Muscle layer of duodenum (tissue), 2 donors: ENCODE data around the gene CCHCR1.
"Not testable (repeated sequence)": the region's sequence is repeated elsewhere in the genome, so short reads cannot be mapped to it uniquely, and the experiment has no call there.

Experiments
- H3K27ac ChIP-seq: one replicate; pipeline ENCODE4 v1.7.0; 2013; ENCODE audit warnings: mild to moderate bottlenecking, low read length
- H3K27me3 ChIP-seq: one replicate; pipeline ENCODE4 v1.7.0; 2013; ENCODE audit warnings: low read depth, mild to moderate bottlenecking, control low read depth, low read length
- H3K36me3 ChIP-seq, 2 donors: one replicate each; pipeline ENCODE4 v1.7.0; 2013; ENCODE audit warnings: low read length in 2 of 2, control low read depth in 1 of 2, mild to moderate bottlenecking in 1 of 2; ENCODE audit not compliant: insufficient read depth in 2 of 2, control insufficient read depth in 1 of 2
- H3K4me1 ChIP-seq, 2 donors: one replicate each; pipeline ENCODE4 v1.7.0; 2013; ENCODE audit warnings: low read length in 2 of 2, mild to moderate bottlenecking in 2 of 2, control low read depth in 1 of 2, moderate library complexity in 1 of 2; ENCODE audit not compliant: insufficient read depth in 2 of 2, control insufficient read depth in 1 of 2
- H3K4me3 ChIP-seq, 2 donors: one replicate each; pipeline ENCODE4 v1.7.0; 2013; ENCODE audit warnings: low read length in 2 of 2, low read depth in 1 of 2, mild to moderate bottlenecking in 1 of 2
- H3K9me3 ChIP-seq, 2 donors: one replicate each; pipeline ENCODE4 v1.7.0; 2013; ENCODE audit warnings: low read length in 2 of 2, control low read depth in 1 of 2, mild to moderate bottlenecking in 1 of 2; ENCODE audit not compliant: control insufficient read depth in 1 of 2
- donor health status: healthy.

The CCHCR1 gene

DNA sequence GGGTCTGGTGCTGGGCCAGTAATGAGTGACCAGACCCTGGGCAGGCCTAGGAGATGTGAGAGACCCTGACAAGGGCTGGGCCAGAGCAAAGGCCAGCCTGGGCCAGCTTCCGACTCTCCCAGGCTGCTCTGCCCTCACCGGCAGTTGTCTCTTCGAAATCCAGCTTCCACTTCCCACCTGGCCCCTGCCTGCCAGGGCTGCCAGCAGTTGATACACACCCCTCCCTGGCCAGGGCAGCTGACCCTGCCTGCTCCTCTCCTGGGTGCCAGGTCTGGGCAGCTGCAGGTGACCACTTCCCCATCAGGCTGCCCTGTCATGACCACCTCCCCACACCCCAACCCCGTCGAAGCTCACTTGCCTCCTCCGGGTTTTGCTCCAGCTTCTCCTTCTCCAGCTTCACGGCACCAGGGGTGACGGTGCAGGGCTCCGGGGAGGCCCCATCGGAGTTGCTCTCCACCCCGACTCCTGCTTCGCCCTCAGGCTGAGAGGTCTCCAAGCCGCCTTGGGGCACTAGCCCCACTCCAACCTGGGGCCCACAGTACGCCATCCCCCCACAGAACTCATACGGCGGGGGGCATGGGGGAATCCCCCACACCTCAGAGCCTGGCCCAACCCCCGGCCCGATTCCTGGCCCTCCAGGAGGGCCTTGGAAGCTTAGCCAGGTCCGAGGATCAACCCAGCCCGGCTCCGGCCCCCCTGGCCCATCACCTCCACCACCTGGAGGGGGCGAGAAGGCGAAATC lies 12.4 kb upstream of the CCHCR1 start:
- H3K36me3 ChIP-seq, H3K4me3 ChIP-seq, H3K4me1 ChIP-seq, H3K27me3 ChIP-seq, H3K9me3 ChIP-seq, H3K27ac ChIP-seq: not testable (repeated sequence)

DNA sequence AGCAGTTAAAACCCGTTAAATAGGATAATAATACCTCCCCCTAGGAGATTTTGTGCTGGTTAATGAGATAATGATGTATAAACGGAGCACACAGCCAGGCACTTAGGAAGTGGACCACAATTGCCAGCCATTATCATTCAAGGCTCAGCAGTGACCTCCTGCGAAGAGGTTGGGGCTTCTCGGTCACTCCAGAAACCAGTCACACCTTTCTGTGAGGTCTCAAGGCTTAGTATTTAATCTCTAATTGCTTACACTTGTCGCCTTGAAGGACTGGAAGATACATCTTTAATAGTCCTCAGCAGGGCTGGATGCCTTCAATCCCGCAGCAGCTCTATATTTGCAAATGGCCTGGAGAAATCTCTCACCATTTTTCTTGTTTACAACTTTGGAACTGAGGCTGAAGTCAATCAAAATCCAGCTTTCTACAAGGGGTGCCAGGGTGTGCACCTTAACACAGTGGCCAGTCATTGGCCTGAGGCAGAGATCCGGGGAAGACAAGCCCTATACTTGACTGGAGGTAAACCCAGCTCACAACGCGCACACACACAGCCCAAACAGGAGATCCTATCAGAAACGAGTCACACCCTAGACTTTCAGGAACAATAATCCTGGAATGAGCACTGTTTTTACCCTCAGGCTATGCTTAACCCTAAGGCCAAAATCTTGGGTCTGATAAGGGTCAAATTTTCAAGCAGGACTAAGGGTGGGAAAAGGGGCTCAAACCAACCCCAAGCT lies 11.7 kb upstream of the CCHCR1 start:
- Histone ChIP-seq H3K4me3 (no peak overlapping the region), H3K9me3 (no peaks in the 10 kb centered on the region), H3K36me3 (no peaks in the 10 kb centered on the region), H3K27ac (no peak overlapping the region), H3K27me3 (no peaks in the 10 kb centered on the region), H3K4me1 (no peaks in the 10 kb centered on the region)

DNA sequence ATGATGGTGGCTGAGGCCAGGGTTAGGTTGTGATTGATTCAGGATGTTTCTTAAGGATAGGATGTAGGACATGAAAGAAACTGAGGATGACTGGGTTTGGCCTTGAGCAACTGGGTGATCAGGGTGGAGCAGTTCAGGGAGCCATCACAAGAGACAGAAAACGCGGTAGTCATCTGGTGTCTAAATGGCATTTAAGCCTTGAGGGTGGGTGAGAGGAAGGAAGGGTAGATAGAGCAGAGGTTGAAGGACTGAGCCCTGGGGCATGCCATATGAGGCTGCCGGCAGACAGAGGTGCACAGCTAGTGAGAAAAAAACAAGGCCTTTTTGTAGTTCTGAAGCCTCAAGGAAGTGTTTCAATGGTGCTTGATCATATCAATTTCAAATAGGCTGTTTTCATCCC lies 11.0 kb upstream of the CCHCR1 start:
- H3K27ac ChIP-seq = no peak overlapping the region
- no peaks in the 10 kb centered on the region for H3K9me3 ChIP-seq
- no peaks in the 10 kb centered on the region for H3K36me3 ChIP-seq

DNA sequence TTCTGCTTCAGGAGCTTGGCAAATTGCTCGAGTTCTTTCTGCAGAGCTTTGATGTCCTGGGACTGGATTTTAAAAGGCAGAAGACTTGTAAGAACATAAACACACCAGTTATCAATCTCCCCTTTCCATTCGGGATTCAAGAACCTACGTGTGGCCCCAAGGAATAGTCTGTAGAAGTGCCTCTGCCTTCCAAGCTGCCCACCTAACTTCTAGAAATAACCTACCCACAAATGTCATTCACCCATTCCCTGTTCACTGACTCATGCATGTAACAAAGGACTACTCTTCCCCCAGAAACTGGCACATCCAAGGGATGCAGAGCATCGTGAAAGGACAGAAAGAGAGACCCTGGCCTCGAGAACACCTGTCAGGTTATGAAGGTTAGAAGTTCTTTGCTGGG lies 8.4 kb upstream of the CCHCR1 start:
- no peaks in the 10 kb centered on the region for H3K4me1 ChIP-seq
- H3K27ac ChIP-seq = no peak overlapping the region
- no peaks in the 10 kb centered on the region for H3K9me3 ChIP-seq
- no peaks in the 10 kb centered on the region for H3K27me3 ChIP-seq
- no peak overlapping the region for H3K4me3 ChIP-seq
- H3K36me3 ChIP-seq = no peaks in the 10 kb centered on the region

More for the DNA sequence above, 11.0 kb upstream of the CCHCR1 start:
- Histone ChIP-seq H3K4me3 (no peak overlapping the region), H3K4me1 (no peaks in the 10 kb centered on the region), H3K27me3 (no peaks in the 10 kb centered on the region)

DNA sequence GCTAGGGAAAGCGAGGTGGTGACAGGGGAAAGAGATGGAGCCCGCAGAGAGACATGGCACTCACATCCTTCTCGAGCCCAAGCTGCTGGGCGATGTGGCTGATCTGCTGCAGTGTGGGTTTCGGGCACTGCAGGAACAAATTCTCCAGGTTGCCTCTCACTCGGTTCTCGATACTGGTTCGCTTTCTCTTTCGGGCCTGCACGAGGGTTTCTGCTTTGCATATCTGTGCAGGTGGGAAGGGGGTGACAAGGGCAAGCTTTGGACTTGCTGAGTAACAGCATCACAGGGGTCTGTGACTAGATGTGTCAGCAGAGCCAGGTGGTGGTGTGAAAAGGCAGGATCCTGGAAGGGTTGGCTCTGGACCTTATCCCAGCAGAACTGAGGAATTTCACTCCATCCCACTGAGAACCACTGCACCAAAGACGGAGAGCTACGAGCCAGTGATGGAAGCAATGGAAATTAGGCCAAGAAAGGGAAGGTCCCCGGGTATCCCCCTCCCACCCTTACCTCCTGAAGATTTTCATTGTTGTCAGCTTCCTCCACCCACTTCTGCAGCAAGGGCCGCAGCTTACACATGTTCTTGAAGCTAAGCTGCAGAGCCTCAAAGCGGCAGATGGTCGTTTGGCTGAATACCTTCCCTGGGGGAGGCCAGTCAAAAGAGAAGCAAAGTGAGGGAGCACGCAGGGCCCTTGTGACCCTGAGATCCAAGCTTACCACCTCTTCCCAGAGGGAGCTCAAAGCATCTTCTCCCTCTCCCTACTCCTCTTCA lies 7.6 kb upstream of the CCHCR1 start:
- H3K4me1 ChIP-seq, H3K27ac ChIP-seq, H3K36me3 ChIP-seq, H3K9me3 ChIP-seq, H3K27me3 ChIP-seq, H3K4me3 ChIP-seq: not testable (repeated sequence)

DNA sequence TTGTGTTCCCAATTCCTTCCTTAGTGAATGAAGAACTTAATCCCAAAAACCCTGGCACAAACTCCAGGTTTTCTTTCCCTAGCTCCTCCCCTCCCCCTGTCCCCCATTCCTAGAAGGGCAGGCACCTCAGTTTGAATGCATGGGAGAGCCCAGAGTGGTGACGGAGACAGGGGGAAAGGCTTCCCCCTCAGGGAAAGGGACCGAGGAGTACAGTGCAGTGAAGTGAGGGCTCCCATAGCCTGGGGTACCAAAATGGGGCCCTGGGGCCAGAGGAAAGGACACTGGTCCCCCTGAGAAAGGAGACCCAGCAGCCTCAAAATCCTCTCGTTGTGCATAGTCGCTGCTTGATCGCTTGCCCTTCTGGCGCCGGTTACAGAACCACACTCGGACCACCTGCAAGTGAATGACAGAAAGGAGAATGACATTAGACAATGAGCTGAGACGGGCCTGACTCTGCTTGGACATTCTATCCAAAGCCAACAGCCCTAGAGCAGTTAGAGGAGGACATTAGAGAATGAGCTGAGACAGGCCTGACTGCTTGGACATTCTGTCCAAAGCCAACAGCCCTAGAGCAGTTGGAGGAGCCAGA lies 7.0 kb upstream of the CCHCR1 start:
- H3K36me3 ChIP-seq, H3K27me3 ChIP-seq, H3K9me3 ChIP-seq, H3K4me3 ChIP-seq, H3K4me1 ChIP-seq, H3K27ac ChIP-seq: not testable (repeated sequence)

DNA sequence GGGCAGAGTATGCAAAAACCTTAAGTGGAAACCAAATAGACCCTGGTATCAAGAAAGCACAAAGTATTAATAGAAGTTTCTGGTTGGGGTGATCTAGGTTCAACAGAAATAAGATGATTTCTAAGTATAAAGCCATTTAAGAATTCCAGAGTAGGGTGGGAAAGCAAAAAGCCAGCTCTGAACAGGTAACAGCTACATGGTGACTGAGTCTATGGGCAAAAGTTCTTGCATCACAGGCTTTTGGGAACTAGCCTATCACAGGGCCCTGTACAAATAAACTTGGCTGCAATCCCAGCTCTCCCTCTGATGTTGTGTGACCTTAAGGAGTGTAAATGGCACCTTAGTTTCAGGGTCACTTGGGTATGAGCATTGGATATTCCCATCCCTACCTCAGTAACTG lies 6.3 kb upstream of the CCHCR1 start:
- H3K27me3 ChIP-seq = no peaks in the 10 kb centered on the region
- H3K36me3 ChIP-seq = no peaks in the 10 kb centered on the region
- no peak overlapping the region for H3K4me3 ChIP-seq
- H3K27ac ChIP-seq = no peak overlapping the region
- no peaks in the 10 kb centered on the region for H3K9me3 ChIP-seq
- H3K4me1 ChIP-seq = peaks cover 4 to 11% of the 10 kb centered on the region in 2 donors

DNA sequence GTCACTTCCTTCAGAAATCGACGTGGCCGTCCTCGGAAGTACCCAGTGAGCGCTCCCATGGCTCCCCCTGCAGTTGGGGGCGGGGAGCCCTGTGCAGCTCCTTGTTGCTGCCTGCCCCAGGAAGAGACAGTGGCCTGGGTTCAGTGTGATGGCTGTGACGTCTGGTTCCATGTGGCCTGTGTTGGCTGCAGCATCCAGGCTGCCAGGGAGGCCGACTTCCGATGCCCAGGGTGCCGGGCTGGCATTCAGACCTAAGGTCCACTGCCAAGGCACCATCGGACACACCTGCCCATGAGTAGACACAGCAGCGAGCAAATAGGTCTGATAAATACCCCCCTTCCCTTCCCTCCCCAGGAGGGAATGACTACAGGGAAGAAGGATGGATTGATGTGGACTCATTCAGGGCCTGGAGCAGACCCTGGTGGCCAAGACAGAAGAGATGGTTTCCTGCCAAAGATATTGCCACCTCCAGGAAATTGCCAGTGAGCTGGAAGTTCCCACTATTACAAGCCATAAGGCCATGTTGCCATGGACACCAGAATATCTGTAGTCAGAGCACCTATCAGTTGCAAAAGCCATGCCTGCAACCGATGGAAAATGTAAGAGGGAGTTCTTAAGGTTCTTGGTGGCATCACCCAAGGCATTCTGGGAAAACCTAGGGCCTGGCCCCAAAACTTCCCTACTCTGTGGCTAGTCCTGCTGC lies 5.0 kb upstream of the CCHCR1 start:
- no peak overlapping the region for H3K4me3 ChIP-seq
- H3K27me3 ChIP-seq = no peaks in the 10 kb centered on the region
- peaks cover 4 to 14% of the 10 kb centered on the region in 2 donors for H3K4me1 ChIP-seq
- H3K27ac ChIP-seq = no peak overlapping the region
- H3K36me3 ChIP-seq = no peaks in the 10 kb centered on the region
- no peaks in the 10 kb centered on the region for H3K9me3 ChIP-seq

DNA sequence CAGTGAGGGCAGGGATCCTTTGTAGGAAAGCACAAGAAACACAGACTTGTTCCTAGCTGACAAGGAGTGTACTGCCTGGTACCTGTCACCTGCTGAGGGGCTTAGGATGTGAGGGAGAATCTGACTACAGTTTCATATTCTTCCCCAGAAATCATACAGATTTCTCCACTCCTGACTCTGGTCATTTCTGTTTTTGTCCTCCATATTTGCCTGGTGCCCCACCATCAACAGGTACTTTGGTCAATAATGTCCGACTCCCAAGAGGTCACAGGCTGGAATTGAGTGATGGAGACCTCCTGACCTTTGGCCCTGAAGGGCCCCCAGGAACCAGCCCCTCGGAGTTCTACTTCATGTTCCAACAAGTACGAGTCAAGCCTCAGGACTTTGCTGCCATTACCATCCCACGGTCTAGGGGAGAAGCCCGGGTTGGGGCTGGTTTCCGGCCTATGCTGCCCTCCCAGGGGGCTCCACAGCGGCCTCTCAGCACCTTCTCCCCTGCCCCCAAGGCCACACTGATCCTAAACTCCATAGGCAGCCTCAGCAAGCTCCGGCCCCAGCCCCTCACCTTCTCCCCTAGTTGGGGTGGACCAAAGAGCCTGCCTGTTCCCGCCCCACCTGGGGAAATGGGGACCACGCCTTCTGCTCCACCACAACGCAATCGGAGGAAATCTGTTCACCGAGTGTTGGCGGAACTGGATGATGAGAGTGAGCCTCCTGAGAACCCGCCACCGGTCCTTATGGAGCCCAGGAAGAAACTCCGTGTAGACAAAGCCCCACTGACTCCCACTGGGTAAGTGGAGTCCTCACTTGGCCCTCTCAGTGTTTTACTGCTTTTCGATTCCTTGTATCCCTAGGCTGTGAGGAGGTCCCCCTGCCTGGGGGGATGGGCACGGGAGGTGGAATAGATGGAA lies 3.9 kb upstream of the CCHCR1 start:
- no peaks in the 10 kb centered on the region for H3K9me3 ChIP-seq
- peaks cover 4 to 17% of the 10 kb centered on the region in 2 donors for H3K4me1 ChIP-seq
- H3K4me3 ChIP-seq = no peak overlapping the region
- no peak overlapping the region for H3K27ac ChIP-seq
- H3K36me3 ChIP-seq = no peaks in the 10 kb centered on the region
- no peaks in the 10 kb centered on the region for H3K27me3 ChIP-seq
